SK-N-MC (cell line): ENCODE data around the gene FANCI.
A peak's percentile ranks its signal among the peaks of the same experiment; 100 is the strongest.

Source experiments
- DNase-seq: peaks from one replicate; pipeline ENCODE4 v3.0.0-alpha.2; 2011; ENCODE audit warnings: low read depth, low spot score
- H3K27ac ChIP-seq: fragments of 200-600 bp; sonication (generic); 2 replicates; pipeline ENCODE4 v1.5.1; 2016; ENCODE audit warnings: mixed run types
- H3K36me3 ChIP-seq: fragments of 200-600 bp; sonication (generic); 2 replicates; pipeline ENCODE4 v1.6.1; 2017; ENCODE audit warnings: antibody characterized with exemption, low read length, mixed read lengths; ENCODE audit not compliant: insufficient read depth
- H3K4me3 ChIP-seq: fragments of 200-600 bp; sonication (generic); 2 replicates; pipeline ENCODE4 v1.5.1; 2016
- H3K9ac ChIP-seq: fragments of 200-600 bp; sonication (generic); 2 replicates; pipeline ENCODE4 v1.8.0; 2017; ENCODE audit warnings: mixed run types, mixed read lengths; ENCODE audit not compliant: insufficient read length
- H3K9me3 ChIP-seq: fragments of 200-600 bp; sonication (generic); 2 replicates; pipeline ENCODE4 v1.6.1; 2017; ENCODE audit warnings: low read depth, mild to moderate bottlenecking, antibody characterized with exemption, low read length, moderate library complexity, mixed read lengths
- EZH2 ChIP-seq: fragments of 200-600 bp; sonication (generic); IDR thresholded peaks from one replicate; pipeline ENCODE4 v1.6.1; 2017; ENCODE audit warnings: antibody characterized with exemption
- FOXP2 ChIP-seq: optimal IDR thresholded peaks from 2 replicates; pipeline ENCODE3; 2011; ENCODE audit warnings: mild to moderate bottlenecking, moderate library complexity; ENCODE audit not compliant: insufficient read depth; ENCODE audit errors: extremely low read length, control extremely low read depth
- POLR2AphosphoS5 ChIP-seq: IDR thresholded peaks from 2 replicates; pipeline ENCODE4 v1.6.1; 2012; ENCODE audit warnings: mild to moderate bottlenecking, low read depth, low read length, borderline replicate concordance

Gene FANCI

DNA sequence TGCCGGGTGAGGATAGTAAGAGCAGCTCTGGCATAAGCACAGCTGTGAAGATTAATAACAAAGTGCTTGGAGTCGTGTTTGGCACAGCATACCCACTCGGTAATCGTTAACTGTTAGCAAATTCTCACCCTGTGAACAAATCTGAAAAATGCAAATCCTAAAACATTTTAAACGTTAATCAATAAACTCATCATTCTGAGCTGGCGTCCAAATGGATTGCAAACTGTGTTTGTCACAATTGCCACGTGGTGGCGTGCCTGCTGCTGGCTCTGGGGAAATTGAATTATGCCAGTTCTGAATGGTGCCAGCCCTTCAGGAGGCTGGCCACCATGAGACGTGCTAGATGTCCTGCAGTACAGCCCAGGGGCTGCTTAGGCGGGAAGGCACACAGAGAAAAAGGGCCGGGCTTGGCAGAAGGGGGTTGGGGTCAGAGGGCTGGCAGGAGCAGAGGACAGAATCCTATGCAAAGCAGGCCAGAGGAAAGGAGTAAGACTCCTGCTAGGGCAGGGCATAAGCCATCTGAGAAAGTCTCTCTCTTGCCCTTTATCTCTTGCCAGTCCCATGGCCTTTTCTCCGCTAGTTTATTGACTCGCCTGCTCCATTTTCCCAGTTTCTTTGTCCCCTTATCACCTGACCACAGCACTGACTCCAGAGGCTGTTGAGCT, 113.0 kb downstream of the FANCI start:
- Histone ChIP-seq H3K4me3 (no peak overlapping the region), H3K36me3 (no peaks in the 10 kb centered on the region), H3K9me3 (no peaks in the 10 kb centered on the region), H3K27ac (0 out of 2 replicates have a peak overlapping the region, but pooled peaks have one; percentile 26), H3K9ac (no peak overlapping the region)
- DNase-seq: no peak
- TF ChIP-seq POLR2AphosphoS5 (no peak), FOXP2 (no peak), EZH2 (no peak)

DNA sequence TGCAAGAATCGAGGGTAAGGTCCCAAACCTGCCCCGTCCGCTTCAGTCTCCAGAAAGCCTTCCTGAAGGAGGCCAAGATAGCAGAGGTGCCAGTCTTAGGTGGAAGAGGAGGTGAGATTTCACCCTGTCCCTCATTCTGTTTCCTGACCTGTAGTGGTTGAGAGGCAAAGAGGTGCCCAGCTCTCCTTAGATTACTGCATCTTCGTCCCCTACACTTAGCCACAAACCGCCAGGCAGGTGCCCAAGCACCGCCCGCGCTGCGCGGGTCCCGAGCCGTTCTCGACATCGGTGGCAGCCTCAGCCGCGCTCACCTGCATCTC, 114.6 kb downstream of the FANCI start:
- DNase-seq: no peak
- no peak for TF ChIP-seq FOXP2
- TF ChIP-seq EZH2: no peak
- TF ChIP-seq POLR2AphosphoS5: no peak
- no peaks in the 10 kb centered on the region for H3K9me3 ChIP-seq
- H3K9ac ChIP-seq: peak overlapping the region; percentile 66
- H3K27ac ChIP-seq: no peak overlapping the region
- H3K4me3 ChIP-seq: peak overlapping the region; percentile 83
- no peaks in the 10 kb centered on the region for H3K36me3 ChIP-seq

DNA sequence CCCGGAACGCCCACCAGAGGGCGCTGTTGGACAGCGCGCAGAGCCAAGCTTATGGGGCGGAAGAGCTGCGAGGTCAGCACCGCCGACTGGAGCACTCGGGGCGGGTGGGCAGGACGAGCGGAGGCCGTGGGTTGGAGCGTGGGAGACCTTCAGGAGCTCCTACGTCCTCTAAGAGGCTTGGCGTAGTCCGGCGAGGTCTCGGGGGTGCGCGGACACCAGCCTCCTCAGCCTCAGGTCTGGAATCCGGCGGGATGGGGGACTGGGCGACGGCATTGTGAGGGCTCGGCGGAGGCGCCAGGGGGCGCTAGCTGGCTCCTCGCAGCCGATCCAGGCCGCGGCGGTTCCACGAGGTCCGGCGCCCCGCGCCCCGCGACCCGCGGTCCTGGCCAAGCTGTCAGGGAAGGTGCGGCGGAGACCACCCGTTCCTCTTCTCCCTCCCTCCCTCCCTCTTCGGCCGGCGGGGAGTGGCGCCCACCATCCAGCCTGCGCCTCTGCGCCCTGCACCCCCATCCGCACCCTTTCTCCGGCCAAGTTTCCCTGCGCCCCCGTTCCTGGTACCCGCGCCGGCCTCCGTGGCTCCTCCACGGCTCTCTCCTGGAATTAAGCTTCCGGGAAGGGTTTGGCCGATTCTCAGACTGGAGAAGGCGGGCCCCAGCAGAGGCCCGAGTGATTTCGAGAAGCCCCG, 115.1 kb downstream of the FANCI start:
- H3K9me3 ChIP-seq: no peaks in the 10 kb centered on the region
- peak overlapping the region; percentile 95; the same call in 1 of the 2 replicates for H3K27ac ChIP-seq
- H3K4me3 ChIP-seq: peak overlapping the region; percentile 83
- no peaks in the 10 kb centered on the region; the same call in 1 of the 2 replicates for H3K36me3 ChIP-seq
- TF ChIP-seq FOXP2 (no peak), EZH2 (no peak), POLR2AphosphoS5 (no peak)
- no peak for DNase-seq
- peak overlapping the region; percentile 66 for H3K9ac ChIP-seq

DNA sequence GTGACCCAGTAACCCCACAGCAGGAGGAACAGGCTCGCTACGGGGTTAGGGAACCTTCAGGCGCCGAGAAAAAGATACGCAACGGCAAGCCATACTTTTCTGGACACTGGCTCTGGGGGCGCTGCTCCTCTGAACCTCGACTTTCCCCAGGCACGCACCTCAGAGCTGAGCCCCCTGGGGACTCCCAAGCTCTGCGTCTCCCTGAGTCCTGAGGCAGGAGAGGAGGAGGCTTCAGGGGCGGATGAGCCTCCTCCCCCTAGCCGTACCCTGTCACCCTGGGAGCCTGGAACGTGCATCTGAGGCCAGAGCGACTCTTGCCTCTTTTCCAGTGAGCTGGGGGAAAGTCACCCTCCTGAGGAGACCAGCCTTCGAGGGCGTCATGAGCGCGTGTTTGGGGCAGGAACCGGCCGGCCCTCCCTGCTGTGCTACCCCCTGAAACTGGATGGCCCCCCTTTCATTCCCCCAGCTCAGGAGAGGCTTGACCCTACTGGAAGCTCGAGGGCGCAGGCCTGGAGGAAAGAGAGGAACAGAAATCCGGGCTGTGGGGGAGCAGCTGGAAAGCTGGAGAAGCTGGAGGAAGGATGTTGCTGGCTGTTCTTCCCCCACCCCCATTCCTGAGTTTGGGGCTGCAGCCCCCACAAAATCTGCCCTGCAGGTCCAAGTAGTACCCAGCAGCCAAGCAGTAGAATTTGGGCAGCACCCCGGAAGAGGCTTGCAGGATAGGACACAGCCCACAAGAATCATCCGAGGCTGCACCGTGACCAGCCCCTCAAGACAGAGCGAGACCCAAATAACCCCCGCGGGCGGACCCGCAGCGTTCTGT, 115.9 kb downstream of the FANCI start:
- H3K9ac ChIP-seq: peak overlapping the region; percentile 70
- H3K36me3 ChIP-seq: peaks cover 5% of the 10 kb centered on the region; the same call in 1 of the 2 replicates
- peak overlapping the region; percentile 83 for H3K4me3 ChIP-seq
- peak overlapping the region; percentile 95 for H3K27ac ChIP-seq
- DNase-seq: no peak
- H3K9me3 ChIP-seq: no peaks in the 10 kb centered on the region
- TF ChIP-seq POLR2AphosphoS5 (no peak), FOXP2 (no peak), EZH2 (no peak)

DNA sequence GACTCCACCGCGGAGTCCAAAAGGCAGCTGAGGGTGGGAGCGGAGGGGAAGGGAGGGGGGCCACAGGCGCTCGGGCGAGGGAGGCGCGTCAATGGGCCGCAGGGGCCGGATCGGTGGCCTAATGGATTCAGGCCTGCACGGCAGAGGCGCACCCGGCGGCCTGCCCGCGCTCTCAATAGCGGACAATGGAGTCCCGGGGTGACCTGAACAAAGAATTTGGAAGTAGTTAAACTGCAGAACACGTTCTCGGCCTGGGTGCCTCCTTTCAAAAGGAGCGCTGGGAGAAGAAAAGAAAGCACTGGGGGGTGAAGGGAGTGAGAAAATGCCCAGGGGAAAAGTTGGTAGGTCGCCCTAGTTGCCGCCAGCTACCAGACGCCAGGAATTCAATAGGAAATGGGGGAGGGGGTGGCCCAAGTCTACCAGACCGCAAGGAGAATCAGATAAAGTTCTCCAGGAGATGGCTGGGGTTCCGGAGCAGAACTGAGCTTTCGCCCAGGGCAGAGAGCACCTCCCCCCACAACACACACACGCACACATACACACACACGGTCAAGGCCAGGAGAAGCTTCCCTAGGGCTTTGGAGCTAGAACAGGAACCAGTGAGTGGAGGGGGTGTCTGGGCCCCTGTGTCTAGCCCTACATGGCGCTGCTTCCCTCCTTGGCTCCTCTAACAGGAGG, 116.7 kb downstream of the FANCI start:
- peak overlapping the region; percentile 83 for H3K4me3 ChIP-seq
- no peak for DNase-seq

DNA sequence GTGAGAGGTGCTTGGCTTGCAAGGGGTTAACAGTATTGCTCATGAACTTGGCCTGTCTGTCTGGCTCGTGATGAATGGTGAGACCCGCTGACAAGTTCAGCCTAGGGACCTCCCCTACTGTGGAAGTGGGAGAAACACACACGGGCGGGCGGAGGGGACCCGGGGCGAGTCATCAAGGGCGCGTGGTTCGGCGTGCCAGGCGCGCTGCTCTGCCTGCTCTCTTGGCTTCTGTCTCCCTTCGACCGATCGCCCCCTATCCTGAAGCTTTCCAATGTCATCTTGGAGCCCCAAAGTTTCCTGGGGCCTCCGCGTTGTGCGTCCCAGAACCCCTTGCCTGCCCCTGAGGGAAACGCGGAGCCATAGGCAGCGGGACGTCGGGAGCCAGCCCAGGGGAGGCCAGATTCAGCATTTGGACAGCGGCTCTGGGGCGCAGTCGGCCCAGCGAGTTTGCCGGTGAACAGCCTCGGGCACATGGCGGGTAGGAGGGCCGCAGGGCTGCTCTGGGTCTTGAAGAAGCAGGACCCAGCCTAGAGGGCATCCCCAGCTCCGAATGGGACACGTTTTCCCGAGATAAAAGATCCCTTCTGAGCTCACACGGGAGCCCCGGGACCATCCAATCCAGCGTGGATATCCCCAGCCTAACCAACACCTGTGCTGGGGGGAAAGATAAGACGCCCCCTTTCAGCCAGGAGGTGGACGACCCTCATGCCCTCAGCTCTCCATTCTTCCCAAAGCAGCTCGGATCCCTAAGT, 117.8 kb downstream of the FANCI start:
- Histone ChIP-seq H3K9me3 (no peaks in the 10 kb centered on the region), H3K27ac (peak overlapping the region; percentile 95), H3K36me3 (peaks cover 5% of the 10 kb centered on the region; the same call in 1 of the 2 replicates), H3K4me3 (peak overlapping the region; percentile 83), H3K9ac (peak overlapping the region; percentile 39)
- TF ChIP-seq FOXP2: no peak
- no peak for TF ChIP-seq EZH2
- TF ChIP-seq POLR2AphosphoS5: no peak
- DNase-seq: no peak

More for the DNA sequence above, 116.7 kb downstream of the FANCI start:
- no peaks in the 10 kb centered on the region for H3K9me3 ChIP-seq
- TF ChIP-seq EZH2: no peak
- TF ChIP-seq POLR2AphosphoS5: peak; percentile 42; the same call in 1 of the 2 replicates
- peak overlapping the region; percentile 70 for H3K9ac ChIP-seq
- peaks cover 5% of the 10 kb centered on the region; the same call in 1 of the 2 replicates for H3K36me3 ChIP-seq
- H3K27ac ChIP-seq: peak overlapping the region; percentile 95
